Panc1 (cell line): Measurements from ENCODE around the gene GATB. TPM values are rescaled to one million over a fixed set of nuclear protein-coding genes. Genes with fewer than 3 reads are reported as not detected.

Experiments used
- ATAC-seq: fragments of 200-7000 bp; cut with Tn5 transposase; 2 replicates; pipeline ENCODE4 v1.9.1; 2020; ENCODE audit warnings: mild to moderate bottlenecking, moderate library complexity
- BruUV-seq: library from RNA; stranded (reverse); fragments of 400-500 nt; replicated peaks from 2 replicates; lab custom pipeline; 2021; lab: Mats Ljungman, UMichigan
- CTCF ChIA-PET: fragments of 300-600 bp; sonication (Branson Sonifier 250); formaldehyde crosslinking; loops from one replicate; lab custom pipeline; 2022; ENCODE audit warnings: antibody characterized with exemption; lab: Charles Lee
- POLR2A ChIA-PET: fragments of 300-600 bp; sonication (Branson Sonifier 250); formaldehyde crosslinking; loops from one replicate; lab custom pipeline; 2022; ENCODE audit warnings: antibody characterized with exemption; lab: Charles Lee
- DNase-seq: peaks from one replicate; pipeline ENCODE4 v3.0.0-alpha.2; 2010; ENCODE audit warnings: low read depth, low spot score
- H3K27ac ChIP-seq: 2 replicates; pipeline ENCODE4 v1.5.1; 2011; ENCODE audit warnings: mild to moderate bottlenecking, low read length, inconsistent platforms
- H3K27me3 ChIP-seq: fragments of 200-500 bp; sonication (Bioruptor generic); 2 replicates; pipeline ENCODE4 v1.6.0; 2014; ENCODE audit warnings: low read length, inconsistent platforms; ENCODE audit not compliant: control insufficient read depth, insufficient read depth
- H3K36me3 ChIP-seq: fragments of 200-500 bp; sonication (Bioruptor generic); 2 replicates; pipeline ENCODE4 v1.5.1; 2014; ENCODE audit warnings: inconsistent platforms, mild to moderate bottlenecking, low read length, moderate library complexity; ENCODE audit not compliant: control insufficient read depth, insufficient read depth
- H3K4me1 ChIP-seq: 2 replicates; pipeline ENCODE4 v1.5.1; 2011; ENCODE audit warnings: inconsistent platforms, mild to moderate bottlenecking, low read length, moderate library complexity; ENCODE audit not compliant: control insufficient read depth, insufficient read depth
- H3K4me3 ChIP-seq, 2 experiments: 2 replicates each; pipeline ENCODE4 v1.5.1; 2011 to 2012; ENCODE audit warnings: low read depth in 2 of 2, low read length in 2 of 2, mild to moderate bottlenecking in 2 of 2, inconsistent platforms in 1 of 2, moderate library complexity in 1 of 2
- H3K9me3 ChIP-seq: fragments of 200-500 bp; sonication (Bioruptor generic); 2 replicates; pipeline ENCODE4 v1.5.1; 2014; ENCODE audit warnings: low read depth, mild to moderate bottlenecking, inconsistent platforms, low read length, moderate library complexity; ENCODE audit not compliant: control insufficient read depth, insufficient read depth
- CTCF ChIP-seq: fragments of 450-650 bp; IDR thresholded peaks from 2 replicates; pipeline ENCODE4 v1.5.1; 2017; ENCODE audit warnings: mild to moderate bottlenecking
- POLR2AphosphoS5 ChIP-seq: IDR thresholded peaks from 2 replicates; pipeline ENCODE4 v1.6.1; 2012; ENCODE audit warnings: mild to moderate bottlenecking, low read depth, low read length, moderate library complexity
- REST ChIP-seq, 2 experiments: IDR thresholded peaks; 2 replicates each; pipeline ENCODE4 v1.6.1; 2011 to 2012; ENCODE audit warnings: low read depth in 2 of 2, control low read depth in 1 of 2, low read length in 1 of 2, mild to moderate bottlenecking in 1 of 2, moderate library complexity in 1 of 2; ENCODE audit not compliant: insufficient read depth in 1 of 2
- SIN3A ChIP-seq: IDR thresholded peaks from 2 replicates; pipeline ENCODE4 v1.6.1; 2012; ENCODE audit warnings: low read depth, mild to moderate bottlenecking, low read length, moderate library complexity, borderline replicate concordance; ENCODE audit not compliant: insufficient read depth
- TCF7L2 ChIP-seq: IDR thresholded peaks from 2 replicates; pipeline ENCODE4 v1.6.1; 2011; ENCODE audit warnings: mild to moderate bottlenecking, low read depth, low read length, inconsistent platforms
- in situ Hi-C: cut with HindIII; loops from 2 replicates; pipeline ENCODE4 v1.10.0; 2016; ENCODE audit warnings: low sequenced_read_pairs, low pct_unique_long_range_greater_than_20kb
- intact Hi-C: fragments of 100-400 bp; cut with micrococcal nuclease; formaldehyde crosslinking; loops from one replicate; pipeline ENCODE4 v1.10.0; 2022; ENCODE audit not compliant: unreplicated experiment
- total RNA-seq: library from RNA; stranded (reverse); gene quantifications from one replicate; pipeline ENCODE4 v1.2.1, GENCODE V29; 2021; ENCODE audit not compliant: unreplicated experiment

GATB gene
- total RNA-seq, 1 experiment from 2014 or later, result 9.7 TPM

- POLR2A ChIA-PET, result no interaction called here
- in situ Hi-C loops (no loop called here), intact Hi-C loops (no loop called here)
- Histone ChIP-seq H3K4me3 (no peak overlapping the region), H3K27me3 (no peaks in the 10 kb centered on the region; the same call in 1 of the 2 replicates), H3K36me3 (no peaks in the 10 kb centered on the region), H3K9me3 (no peaks in the 10 kb centered on the region), H3K4me1 (no peaks in the 10 kb centered on the region), H3K27ac (no peak overlapping the region)
- ATAC-seq (no peak), DNase-seq (no peak)
- CTCF ChIA-PET, result no interaction called here
- BruUV-seq, result no TSS peak
- no peak for TF ChIP-seq SIN3A
- no peak for TF ChIP-seq POLR2AphosphoS5
- TF ChIP-seq TCF7L2, result no peak
- TF ChIP-seq REST (IDR thresholded peaks at IDR 0.05; ENCODE audit: insufficient read depth in 1 of 2, low read depth in 2 of 2, low read length in 1 of 2), result no peak
- no peak for TF ChIP-seq CTCF
These were observed 94.3 kb downstream of the GATB start for GRCh38 chr4:151666501-151666900.

GRCh38 chr4:151665785-151666127 lies 95.1 kb downstream of the GATB start:
- POLR2A ChIA-PET, result no interaction called here
- H3K36me3 ChIP-seq, result no peaks in the 10 kb centered on the region
- no peak overlapping the region for H3K4me3 ChIP-seq
- DNase-seq (no peak), ATAC-seq (no peak)
- CTCF ChIA-PET, result no interaction called here
- no peaks in the 10 kb centered on the region; the same call in 1 of the 2 replicates for H3K27me3 ChIP-seq
- BruUV-seq, result no TSS peak
- intact Hi-C loops, result no loop called here
- no peaks in the 10 kb centered on the region for H3K9me3 ChIP-seq
- no peaks in the 10 kb centered on the region for H3K4me1 ChIP-seq
- in situ Hi-C loops, result no loop called here
- no peak for TF ChIP-seq CTCF
- no peak for TF ChIP-seq SIN3A
- no peak for TF ChIP-seq POLR2AphosphoS5
- TF ChIP-seq REST (IDR thresholded peaks at IDR 0.05; ENCODE audit: insufficient read depth in 1 of 2, low read depth in 2 of 2, low read length in 1 of 2), result no peak
- TF ChIP-seq TCF7L2, result no peak
- H3K27ac ChIP-seq, result no peak overlapping the region
